ENCODE data around the gene PDIK1L.

PDIK1L gene

GRCh38 chr1:26110731-26111529 is 694 bp upstream of the PDIK1L start:
- TF ChIP-seq CTCF (IDR thresholded peaks at IDR 0.05; ENCODE audit: low read depth, low read length, missing control alignments) = no peak
- Histone ChIP-seq H3K36me3 (replicated peaks) (no peaks in the 10 kb centered on the region), H3K4me3 (ENCODE audit: low read depth, low read length) (peak overlapping the region; percentile 94), H3K27ac (peak overlapping the region; percentile 54), H3K27me3 (replicated peaks) (no peaks in the 10 kb centered on the region)
- in situ Hi-C loops (cut with HindIII; ENCODE audit: low pct_ligation_motif_present, low sequenced_read_pairs) = no loop called here
- peak; percentile 58 for DNase-seq

DNA sequence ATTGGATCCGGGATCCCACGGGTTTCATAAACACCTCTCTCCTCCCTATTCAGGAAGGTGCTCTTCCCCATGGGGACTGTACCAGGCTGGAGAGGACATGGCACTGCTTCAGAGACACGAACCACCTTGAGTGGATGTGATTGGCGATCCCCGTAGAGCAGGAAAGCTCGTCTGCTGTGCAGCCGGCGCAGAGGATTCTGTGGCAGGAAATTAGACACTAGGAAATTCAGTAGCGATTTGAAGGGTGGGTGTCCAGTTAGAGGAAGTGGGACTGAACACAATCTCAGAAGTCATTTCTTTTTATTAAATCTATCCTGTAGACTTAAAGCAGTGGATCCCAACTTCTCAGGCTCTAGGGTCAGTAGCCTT is 767 bp downstream of the PDIK1L start:
- TF ChIP-seq CTCF (IDR thresholded peaks at IDR 0.05; ENCODE audit: low read depth, low read length, missing control alignments) = no peak

DNA sequence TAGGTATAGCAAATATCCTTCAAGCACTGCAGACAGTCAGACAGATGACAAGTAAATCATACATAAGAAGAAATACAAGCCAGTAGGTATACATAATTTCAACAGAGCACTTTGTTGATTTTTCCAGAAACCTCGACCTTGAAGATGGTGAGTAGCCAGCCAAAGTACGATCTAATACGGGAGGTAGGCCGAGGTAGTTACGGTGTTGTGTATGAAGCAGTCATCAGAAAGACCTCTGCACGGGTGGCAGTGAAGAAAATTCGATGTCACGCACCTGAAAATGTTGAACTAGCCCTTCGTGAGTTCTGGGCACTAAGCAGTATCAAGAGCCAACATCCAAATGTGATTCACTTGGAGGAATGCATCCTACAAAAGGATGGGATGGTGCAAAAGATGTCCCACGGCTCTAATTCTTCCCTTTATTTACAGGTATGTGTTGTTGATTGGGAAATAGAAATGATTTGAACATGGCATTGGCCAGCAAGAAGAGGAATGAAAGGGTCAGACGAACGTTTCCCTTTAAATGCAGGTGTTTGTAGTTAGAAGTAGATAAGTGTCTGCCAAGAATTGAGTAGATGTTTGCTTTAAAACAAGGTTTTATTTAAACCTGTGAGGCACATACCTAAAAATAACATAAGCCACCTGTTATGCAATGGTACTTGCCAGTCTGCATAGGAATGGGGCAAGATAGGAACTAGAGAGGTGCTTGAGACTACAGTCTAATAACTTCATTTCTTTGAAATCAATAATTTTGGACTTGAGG is 2.7 kb downstream of the PDIK1L start:
- TF ChIP-seq CTCF (IDR thresholded peaks at IDR 0.05; ENCODE audit: low read depth, low read length, missing control alignments) = no peak
- Histone ChIP-seq H3K27ac (no peak overlapping the region), H3K4me3 (ENCODE audit: low read depth, low read length) (no peak overlapping the region), H3K27me3 (replicated peaks) (no peaks in the 10 kb centered on the region), H3K36me3 (replicated peaks) (no peaks in the 10 kb centered on the region)
- no peak for DNase-seq
- in situ Hi-C loops (cut with HindIII; ENCODE audit: low pct_ligation_motif_present, low sequenced_read_pairs) = no loop called here

More for the DNA sequence above, 767 bp downstream of the PDIK1L start:
- no peaks in the 10 kb centered on the region for H3K27me3 ChIP-seq (replicated peaks)
- no peaks in the 10 kb centered on the region for H3K36me3 ChIP-seq (replicated peaks)
- no peak for DNase-seq
- peak overlapping the region; percentile 94 for H3K4me3 ChIP-seq (ENCODE audit: low read depth, low read length)
- in situ Hi-C loops (cut with HindIII; ENCODE audit: low pct_ligation_motif_present, low sequenced_read_pairs) = no loop called here
- no peak overlapping the region for H3K27ac ChIP-seq

GRCh38 chr1:26119892-26120608 is 8.4 kb downstream of the PDIK1L start:
- peaks cover 3% of the 10 kb centered on the region for H3K36me3 ChIP-seq (replicated peaks)
- in situ Hi-C loops (cut with HindIII; ENCODE audit: low pct_ligation_motif_present, low sequenced_read_pairs) = no loop called here
- no peak overlapping the region for H3K4me3 ChIP-seq (ENCODE audit: low read depth, low read length)
- no peak for TF ChIP-seq CTCF (IDR thresholded peaks at IDR 0.05; ENCODE audit: low read depth, low read length, missing control alignments)
- DNase-seq = no peak
- H3K27ac ChIP-seq = no peak overlapping the region
- no peaks in the 10 kb centered on the region for H3K27me3 ChIP-seq (replicated peaks)

DNA sequence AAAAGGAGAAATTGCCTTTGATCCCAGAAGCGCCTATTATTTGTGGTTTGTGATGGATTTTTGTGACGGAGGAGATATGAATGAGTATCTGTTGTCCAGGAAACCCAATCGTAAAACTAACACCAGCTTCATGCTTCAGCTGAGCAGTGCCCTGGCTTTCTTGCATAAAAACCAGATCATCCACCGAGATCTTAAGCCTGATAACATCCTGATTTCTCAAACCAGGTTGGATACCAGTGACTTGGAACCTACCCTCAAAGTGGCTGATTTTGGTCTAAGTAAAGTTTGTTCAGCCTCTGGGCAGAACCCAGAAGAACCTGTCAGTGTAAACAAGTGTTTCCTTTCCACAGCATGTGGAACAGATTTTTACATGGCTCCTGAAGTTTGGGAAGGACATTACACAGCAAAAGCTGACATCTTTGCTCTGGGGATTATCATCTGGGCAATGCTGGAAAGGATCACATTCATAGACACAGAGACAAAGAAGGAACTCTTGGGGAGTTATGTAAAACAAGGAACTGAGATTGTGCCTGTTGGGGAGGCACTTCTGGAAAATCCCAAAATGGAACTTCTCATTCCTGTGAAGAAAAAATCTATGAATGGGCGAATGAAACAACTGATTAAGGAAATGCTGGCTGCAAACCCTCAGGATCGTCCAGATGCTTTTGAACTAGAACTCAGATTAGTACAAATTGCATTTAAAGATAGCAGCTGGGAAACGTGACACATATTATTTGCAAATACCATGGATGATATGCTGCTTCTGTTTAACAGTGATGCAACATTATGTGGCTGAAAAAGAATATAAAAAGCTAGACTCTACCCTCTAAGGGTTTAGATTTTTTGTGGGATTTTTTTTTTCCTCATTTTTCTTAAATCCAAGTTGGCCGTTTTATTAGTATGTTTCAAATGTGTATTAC is 10.5 kb downstream of the PDIK1L start:
- in situ Hi-C loops (cut with HindIII; ENCODE audit: low pct_ligation_motif_present, low sequenced_read_pairs) = no loop called here
- no peak for DNase-seq
- Histone ChIP-seq H3K27me3 (replicated peaks) (no peaks in the 10 kb centered on the region), H3K4me3 (ENCODE audit: low read depth, low read length) (no peak overlapping the region), H3K36me3 (replicated peaks) (peaks cover 3% of the 10 kb centered on the region), H3K27ac (no peak overlapping the region)
- no peak for TF ChIP-seq CTCF (IDR thresholded peaks at IDR 0.05; ENCODE audit: low read depth, low read length, missing control alignments)

Measured in brain microvascular endothelial cell (primary cell).